ENCODE data around the gene TUBA4B. TPM values are rescaled to one million over a fixed set of nuclear protein-coding genes. Genes with fewer than 3 reads are reported as not detected.

The TUBA4B gene
- total and polyA plus RNA-seq, 2 donors, result not detected

- no peaks in the 10 kb centered on the region for H3K4me1 ChIP-seq (ENCODE audit: insufficient read depth)
- DNase-seq (ENCODE audit: extremely low spot score), result no peak
- H3K4me3 ChIP-seq (ENCODE audit: low read depth, low read length), result no peak overlapping the region
- no peaks in the 10 kb centered on the region for H3K36me3 ChIP-seq (ENCODE audit: insufficient read depth)
- WGBS, result 72% methylated on average over 4 of the region's 4 CpGs
- H3K27ac ChIP-seq (ENCODE audit: low read depth), result no peak overlapping the region
Measured at GRCh38 chr2:219291910-219292490, 39.0 kb downstream of the TUBA4B start.

- Histone ChIP-seq H3K36me3 (ENCODE audit: insufficient read depth) (no peaks in the 10 kb centered on the region), H3K4me1 (ENCODE audit: insufficient read depth) (no peaks in the 10 kb centered on the region), H3K27ac (ENCODE audit: low read depth) (no peak overlapping the region), H3K4me3 (ENCODE audit: low read depth, low read length) (no peak overlapping the region)
- DNase-seq (ENCODE audit: extremely low spot score), result no peak
- 88% methylated on average over 9 of the region's 9 CpGs for WGBS
Measured at GRCh38 chr2:219292616-219293015, 39.6 kb downstream of the TUBA4B start.

GRCh38 chr2:219293736-219294231 is 40.7 kb downstream of the TUBA4B start:
- Histone ChIP-seq H3K4me3 (ENCODE audit: low read depth, low read length) (no peak overlapping the region), H3K27ac (ENCODE audit: low read depth) (no peak overlapping the region), H3K4me1 (ENCODE audit: insufficient read depth) (no peaks in the 10 kb centered on the region), H3K36me3 (ENCODE audit: insufficient read depth) (no peaks in the 10 kb centered on the region)
- DNase-seq (ENCODE audit: extremely low spot score), result no peak
- WGBS, result 86% methylated on average over 5 of the region's 5 CpGs

- 5% methylated on average over 67 of the region's 67 CpGs for WGBS
- H3K27ac ChIP-seq (ENCODE audit: low read depth), result no peak overlapping the region
- peak; percentile 37 for DNase-seq (ENCODE audit: extremely low spot score)
- H3K36me3 ChIP-seq (ENCODE audit: insufficient read depth), result no peaks in the 10 kb centered on the region
- peak overlapping the region; percentile 39 for H3K4me3 ChIP-seq (ENCODE audit: low read depth, low read length)
- H3K4me1 ChIP-seq (ENCODE audit: insufficient read depth), result no peaks in the 10 kb centered on the region
Measured at GRCh38 chr2:219294356-219295351, 41.6 kb downstream of the TUBA4B start.

- Histone ChIP-seq H3K4me1 (ENCODE audit: insufficient read depth) (no peaks in the 10 kb centered on the region), H3K27ac (ENCODE audit: low read depth) (no peak overlapping the region), H3K36me3 (ENCODE audit: insufficient read depth) (no peaks in the 10 kb centered on the region), H3K4me3 (ENCODE audit: low read depth, low read length) (no peak overlapping the region)
- WGBS, result 85% methylated on average over 14 of the region's 14 CpGs
- no peak for DNase-seq (ENCODE audit: extremely low spot score)
Measured at GRCh38 chr2:219296142-219296541, 43.1 kb downstream of the TUBA4B start.

- WGBS, result 88% methylated on average over 25 of the region's 25 CpGs
- Histone ChIP-seq H3K36me3 (ENCODE audit: insufficient read depth) (no peaks in the 10 kb centered on the region), H3K27ac (ENCODE audit: low read depth) (no peak overlapping the region), H3K4me1 (ENCODE audit: insufficient read depth) (no peaks in the 10 kb centered on the region), H3K4me3 (ENCODE audit: low read depth, low read length) (no peak overlapping the region)
- DNase-seq (ENCODE audit: extremely low spot score), result no peak
Measured at GRCh38 chr2:219296631-219297391, 43.8 kb downstream of the TUBA4B start.

- Histone ChIP-seq H3K4me3 (ENCODE audit: low read depth, low read length) (no peak overlapping the region), H3K36me3 (ENCODE audit: insufficient read depth) (no peaks in the 10 kb centered on the region), H3K27ac (ENCODE audit: low read depth) (no peak overlapping the region), H3K4me1 (ENCODE audit: insufficient read depth) (no peaks in the 10 kb centered on the region)
- no peak for DNase-seq (ENCODE audit: extremely low spot score)
- 81% methylated on average over 14 of the region's 14 CpGs for WGBS
Measured at GRCh38 chr2:219297766-219298456, 44.9 kb downstream of the TUBA4B start.

GRCh38 chr2:219298759-219299371 is 45.8 kb downstream of the TUBA4B start:
- Histone ChIP-seq H3K4me1 (ENCODE audit: insufficient read depth) (no peaks in the 10 kb centered on the region), H3K4me3 (ENCODE audit: low read depth, low read length) (no peak overlapping the region), H3K36me3 (ENCODE audit: insufficient read depth) (no peaks in the 10 kb centered on the region), H3K27ac (ENCODE audit: low read depth) (no peak overlapping the region)
- WGBS, result 21% methylated on average over 15 of the region's 15 CpGs
- peak; percentile 46 for DNase-seq (ENCODE audit: extremely low spot score)

- no peak overlapping the region for H3K27ac ChIP-seq (ENCODE audit: low read depth)
- H3K4me3 ChIP-seq (ENCODE audit: low read depth, low read length), result no peak overlapping the region
- no peaks in the 10 kb centered on the region for H3K4me1 ChIP-seq (ENCODE audit: insufficient read depth)
- DNase-seq (ENCODE audit: extremely low spot score), result no peak
- H3K36me3 ChIP-seq (ENCODE audit: insufficient read depth), result no peaks in the 10 kb centered on the region
- WGBS, result 80% methylated on average over 6 of the region's 6 CpGs
Measured at GRCh38 chr2:219299372-219299760, 46.3 kb downstream of the TUBA4B start.

- no peak overlapping the region for H3K4me3 ChIP-seq (ENCODE audit: low read depth, low read length)
- 57% methylated on average over 5 of the region's 5 CpGs for WGBS
- no peaks in the 10 kb centered on the region for H3K36me3 ChIP-seq (ENCODE audit: insufficient read depth)
- no peaks in the 10 kb centered on the region for H3K4me1 ChIP-seq (ENCODE audit: insufficient read depth)
- no peak for DNase-seq (ENCODE audit: extremely low spot score)
- H3K27ac ChIP-seq (ENCODE audit: low read depth), result no peak overlapping the region
Measured at GRCh38 chr2:219300022-219300421, 47.0 kb downstream of the TUBA4B start.

- Histone ChIP-seq H3K27ac (ENCODE audit: low read depth) (no peak overlapping the region), H3K4me3 (ENCODE audit: low read depth, low read length) (no peak overlapping the region), H3K4me1 (ENCODE audit: insufficient read depth) (no peaks in the 10 kb centered on the region), H3K36me3 (ENCODE audit: insufficient read depth) (no peaks in the 10 kb centered on the region)
- no peak for DNase-seq (ENCODE audit: extremely low spot score)
- 69% methylated on average over 11 of the region's 11 CpGs for WGBS
Measured at GRCh38 chr2:219302412-219302968, 49.4 kb downstream of the TUBA4B start.

GRCh38 chr2:219304223-219304622 is 51.2 kb downstream of the TUBA4B start:
- H3K4me3 ChIP-seq (ENCODE audit: low read depth, low read length), result no peak overlapping the region
- DNase-seq (ENCODE audit: extremely low spot score), result no peak
- no peaks in the 10 kb centered on the region for H3K4me1 ChIP-seq (ENCODE audit: insufficient read depth)
- H3K36me3 ChIP-seq (ENCODE audit: insufficient read depth), result no peaks in the 10 kb centered on the region
- no peak overlapping the region for H3K27ac ChIP-seq (ENCODE audit: low read depth)
- 52% methylated on average over 2 of the region's 2 CpGs for WGBS
